A673 (cell line): Measurements from ENCODE around the gene ITPR2. TPM values are rescaled to one million over a fixed set of nuclear protein-coding genes. Genes with fewer than 3 reads are reported as not detected.
A peak's percentile ranks its signal among the peaks of the same experiment; 100 is the strongest.

ENCODE experiments used
- BruUV-seq: library from RNA; stranded (reverse); fragments of 400-500 nt; replicated peaks from 2 replicates; lab custom pipeline; 2021; lab: Mats Ljungman, UMichigan
- CTCF ChIA-PET: fragments of 300-600 bp; sonication (Branson Sonifier 250); formaldehyde crosslinking; loops from one replicate; lab custom pipeline; 2022; ENCODE audit warnings: antibody characterized with exemption; lab: Charles Lee
- POLR2A ChIA-PET: fragments of 300-600 bp; sonication (Branson Sonifier 250); formaldehyde crosslinking; loops from one replicate; lab custom pipeline; 2022; ENCODE audit warnings: antibody characterized with exemption; ENCODE audit not compliant: low non-redundant PET; lab: Charles Lee
- DNase-seq: peaks from one replicate; pipeline ENCODE4 v3.0.0-alpha.2; 2015; ENCODE audit warnings: low spot score
- H3K27ac ChIP-seq: fragments of 200-600 bp; sonication (generic); 2 replicates; pipeline ENCODE4 v1.5.1; 2016; ENCODE audit warnings: mixed run types, low read depth, mild to moderate bottlenecking, mixed read lengths, antibody characterized with exemption, low read length; ENCODE audit not compliant: poor library complexity, severe bottlenecking
- H3K27me3 ChIP-seq: fragments of 200-600 bp; sonication (generic); replicated peaks from 2 replicates; pipeline ENCODE4 v1.6.1; 2017; ENCODE audit warnings: mixed run types, low read depth, mild to moderate bottlenecking, mixed read lengths, antibody characterized with exemption, low read length; ENCODE audit not compliant: insufficient read depth, poor library complexity
- H3K36me3 ChIP-seq: fragments of 200-600 bp; sonication (generic); 2 replicates; pipeline ENCODE4 v1.6.1; 2016; ENCODE audit warnings: mixed run types, mild to moderate bottlenecking, mixed read lengths, antibody characterized with exemption, low read length; ENCODE audit not compliant: insufficient read depth, poor library complexity, severe bottlenecking
- H3K4me1 ChIP-seq: fragments of 200-600 bp; sonication (generic); 2 replicates; pipeline ENCODE4 v1.6.1; 2017; ENCODE audit warnings: mixed run types, mild to moderate bottlenecking, mixed read lengths, antibody characterized with exemption, low read length; ENCODE audit not compliant: insufficient read depth, poor library complexity, severe bottlenecking
- H3K4me3 ChIP-seq: fragments of 200-600 bp; sonication (generic); 2 replicates; pipeline ENCODE4 v1.5.1; 2016; ENCODE audit warnings: low read depth, mixed run types, mild to moderate bottlenecking, mixed read lengths, low read length; ENCODE audit not compliant: poor library complexity, severe bottlenecking
- H3K9me3 ChIP-seq: fragments of 200-600 bp; sonication (generic); 2 replicates; pipeline ENCODE4 v1.6.1; 2016; ENCODE audit warnings: mixed run types, low read depth, mild to moderate bottlenecking, mixed read lengths, antibody characterized with exemption, low read length; ENCODE audit not compliant: poor library complexity, severe bottlenecking
- EZH2 ChIP-seq: fragments of 200-600 bp; sonication (generic); IDR thresholded peaks from 2 replicates; pipeline ENCODE4 v1.6.1; 2017; ENCODE audit warnings: borderline replicate concordance, low read depth, mild to moderate bottlenecking, mixed read lengths, antibody characterized with exemption, low read length; ENCODE audit not compliant: poor library complexity, severe bottlenecking
- intact Hi-C: fragments of 100-400 bp; cut with micrococcal nuclease; formaldehyde crosslinking; loops from one replicate; pipeline ENCODE4 v1.10.0; 2022; ENCODE audit not compliant: unreplicated experiment
- total RNA-seq: library from RNA; stranded (reverse); gene quantifications from 2 replicates; pipeline ENCODE4 v1.2.3, GENCODE V29; 2021
- TF ChIP-seq, protein P1 (sequence below): fragments of 300-800, 200-600 bp; sonication (generic); conservative IDR thresholded peaks from 2 replicates; pipeline ENCODE4 v1.5.1; 2017; ENCODE audit warnings: low read depth, mild to moderate bottlenecking, antibody characterized with exemption, low read length, moderate library complexity, mixed read lengths

The ITPR2 gene
- total RNA-seq, 1 experiment from 2014 or later, result 22.6 TPM

DNA sequence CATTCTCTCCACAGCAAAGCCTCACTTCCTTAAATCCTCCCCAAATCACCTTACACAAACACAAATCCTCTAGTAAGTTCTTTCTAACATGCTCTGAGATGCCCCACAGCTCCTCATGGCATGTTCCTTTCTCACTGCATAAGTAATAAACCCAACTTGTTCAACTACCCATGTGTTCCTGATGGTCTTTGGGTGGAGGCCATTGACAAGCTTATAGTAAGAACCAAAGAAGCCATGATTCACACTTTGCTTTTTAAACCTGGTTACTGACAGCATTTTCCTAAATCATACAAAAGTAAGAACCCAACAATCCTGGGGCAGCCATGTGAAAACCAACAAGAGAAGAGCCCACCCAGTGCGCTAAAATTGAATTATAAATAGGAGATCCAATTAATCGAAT, 138.6 kb downstream of the ITPR2 start:
- no peak for DNase-seq
- Histone ChIP-seq H3K4me3 (no peak overlapping the region), H3K27me3 (no peaks in the 10 kb centered on the region), H3K27ac (no peak overlapping the region), H3K9me3 (no peaks in the 10 kb centered on the region), H3K36me3 (no peaks in the 10 kb centered on the region), H3K4me1 (peaks cover 30% of the 10 kb centered on the region)
- ChIA-PET POLR2A (no interaction called here), CTCF (no interaction called here)
- BruUV-seq, result no TSS peak
- TF ChIP-seq, protein P1, sequence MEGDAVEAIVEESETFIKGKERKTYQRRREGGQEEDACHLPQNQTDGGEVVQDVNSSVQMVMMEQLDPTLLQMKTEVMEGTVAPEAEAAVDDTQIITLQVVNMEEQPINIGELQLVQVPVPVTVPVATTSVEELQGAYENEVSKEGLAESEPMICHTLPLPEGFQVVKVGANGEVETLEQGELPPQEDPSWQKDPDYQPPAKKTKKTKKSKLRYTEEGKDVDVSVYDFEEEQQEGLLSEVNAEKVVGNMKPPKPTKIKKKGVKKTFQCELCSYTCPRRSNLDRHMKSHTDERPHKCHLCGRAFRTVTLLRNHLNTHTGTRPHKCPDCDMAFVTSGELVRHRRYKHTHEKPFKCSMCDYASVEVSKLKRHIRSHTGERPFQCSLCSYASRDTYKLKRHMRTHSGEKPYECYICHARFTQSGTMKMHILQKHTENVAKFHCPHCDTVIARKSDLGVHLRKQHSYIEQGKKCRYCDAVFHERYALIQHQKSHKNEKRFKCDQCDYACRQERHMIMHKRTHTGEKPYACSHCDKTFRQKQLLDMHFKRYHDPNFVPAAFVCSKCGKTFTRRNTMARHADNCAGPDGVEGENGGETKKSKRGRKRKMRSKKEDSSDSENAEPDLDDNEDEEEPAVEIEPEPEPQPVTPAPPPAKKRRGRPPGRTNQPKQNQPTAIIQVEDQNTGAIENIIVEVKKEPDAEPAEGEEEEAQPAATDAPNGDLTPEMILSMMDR, result no peak
- no peak for TF ChIP-seq EZH2
- intact Hi-C loops, result no loop called here

DNA sequence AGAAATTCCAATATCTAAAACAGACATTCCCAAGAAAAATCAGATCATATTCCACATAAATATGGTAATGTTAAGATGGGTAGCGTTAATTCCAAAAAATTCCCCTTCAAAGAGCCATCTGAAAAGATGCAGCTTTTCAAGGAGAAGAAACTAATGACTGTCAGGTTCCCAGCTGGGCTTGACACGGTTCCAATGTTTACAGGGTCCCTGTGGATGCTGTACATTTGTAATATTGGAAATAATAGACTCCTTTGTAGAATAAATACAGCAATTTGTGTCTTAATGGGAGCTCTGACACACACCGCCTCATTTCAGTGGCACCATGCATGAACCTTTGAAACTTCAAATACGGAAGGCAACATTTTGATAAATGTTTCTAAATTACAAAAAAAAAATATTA, 140.6 kb downstream of the ITPR2 start:
- Histone ChIP-seq H3K27me3 (no peaks in the 10 kb centered on the region), H3K36me3 (no peaks in the 10 kb centered on the region), H3K4me3 (no peak overlapping the region), H3K27ac (no peak overlapping the region), H3K9me3 (no peaks in the 10 kb centered on the region), H3K4me1 (peaks cover 30% of the 10 kb centered on the region)
- no TSS peak for BruUV-seq
- TF ChIP-seq, protein P1, result no peak
- no peak for TF ChIP-seq EZH2
- DNase-seq, result peak; percentile 52
- ChIA-PET POLR2A (no interaction called here), CTCF (no interaction called here)
- intact Hi-C loops, result no loop called here

DNA sequence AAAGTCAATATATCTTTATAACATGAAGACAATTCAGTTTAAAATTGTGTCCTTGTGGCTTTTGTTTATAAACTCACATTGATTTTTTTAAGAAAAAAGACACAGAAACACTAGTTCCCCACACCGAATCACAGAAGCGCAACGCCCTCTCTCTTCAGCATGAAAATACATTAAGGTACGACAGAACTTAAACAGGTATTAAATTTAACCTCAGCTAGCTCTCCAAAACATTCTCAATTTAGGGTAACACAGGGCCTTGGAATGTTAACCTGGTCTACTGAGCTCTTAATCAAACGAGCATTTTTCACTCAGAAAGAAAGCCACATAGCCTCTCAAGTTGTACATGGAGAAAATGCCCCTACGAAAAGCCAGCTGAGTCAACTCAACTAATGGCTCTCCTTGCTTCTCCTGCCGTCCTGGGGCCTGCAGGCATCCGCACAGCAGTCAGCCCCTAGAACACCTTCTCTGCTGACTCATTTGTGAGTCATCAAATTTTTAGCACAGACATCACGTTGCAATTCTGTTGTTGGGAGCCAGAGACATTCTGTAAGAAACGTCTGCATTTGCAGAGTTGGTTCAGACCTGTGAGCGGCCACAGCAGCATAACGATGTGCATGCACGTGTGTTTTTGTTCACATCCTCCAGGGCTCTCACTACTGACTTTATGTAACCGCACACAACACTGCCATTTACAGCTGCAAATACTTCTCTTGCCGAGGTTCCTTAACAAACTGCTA, 141.6 kb downstream of the ITPR2 start:
- H3K4me3 ChIP-seq, result no peak overlapping the region
- H3K4me1 ChIP-seq, result peaks cover 30% of the 10 kb centered on the region
- intact Hi-C loops, result no loop called here
- ChIA-PET POLR2A (no interaction called here), CTCF (interaction anchor here (0.5 kb wide), 1 partner anchor 570 kb away, joined by 17 read pairs; no protein-coding TSS in a partner anchor)
- peak; percentile 80 for DNase-seq
- TF ChIP-seq, protein P1, result no peak
- no peaks in the 10 kb centered on the region for H3K36me3 ChIP-seq
- no TSS peak for BruUV-seq
- H3K27ac ChIP-seq, result no peak overlapping the region
- H3K27me3 ChIP-seq, result no peaks in the 10 kb centered on the region
- no peaks in the 10 kb centered on the region for H3K9me3 ChIP-seq
